ENCODE measurements around the gene TOR4A. TPM values are rescaled to one million over a fixed set of nuclear protein-coding genes. Genes with fewer than 3 reads are reported as not detected.

The TOR4A gene
- total and polyA plus RNA-seq, 9 of the 15 experiments (the other 6 are each of a cell fraction or from before 2014, with no cell fraction given): 3.9 to 49.2 (median 8.8) TPM

- TF ChIP-seq ATF2 (CRISPR knock-in tag; IDR thresholded peaks at IDR 0.05): no peak
- TF ChIP-seq SP1 (CRISPR knock-in tag; IDR thresholded peaks at IDR 0.05): peak; percentile 45; the same call in 1 of the 2 replicates
- TF ChIP-seq FIP1L1 (IDR thresholded peaks at IDR 0.05; ENCODE audit: low read depth, low read length, poor library complexity, severe bottlenecking): peak; percentile 66
- no peak for TF ChIP-seq MCM3 (IDR thresholded peaks at IDR 0.05)
- TF ChIP-seq TRIM25 (IDR thresholded peaks at IDR 0.05; ENCODE audit: borderline replicate concordance): no peak
- TF ChIP-seq GATA2 (CRISPR knock-in tag; IDR thresholded peaks at IDR 0.05): no peak
- TF ChIP-seq OTX1 (CRISPR knock-in tag; IDR thresholded peaks at IDR 0.05): no peak
- no peak for TF ChIP-seq MYBL2 (IDR thresholded peaks at IDR 0.05; ENCODE audit: low read depth)
- TF ChIP-seq MYBL2 (CRISPR knock-in tag; IDR thresholded peaks at IDR 0.05; ENCODE audit: borderline replicate concordance): no peak
- no peak for TF ChIP-seq JUN (IDR thresholded peaks at IDR 0.05; ENCODE audit: borderline replicate concordance, low read depth, low read length)
- peak; percentile 61 for TF ChIP-seq JUN (CRISPR knock-in tag; IDR thresholded peaks at IDR 0.05; ENCODE audit: borderline replicate concordance)
- TF ChIP-seq ZNF431 (CRISPR knock-in tag; IDR thresholded peaks at IDR 0.05): peak; percentile 80
- TF ChIP-seq TAF15 (IDR thresholded peaks at IDR 0.05; ENCODE audit: low read depth, low read length): no peak
- no peak for TF ChIP-seq FOXK2 (conservative IDR thresholded peaks at IDR 0.05 in 1 of 2, IDR thresholded peaks at IDR 0.05 in 1 of 2; ENCODE audit: low read depth in 2 of 2)
- peak; percentile 60 for TF ChIP-seq CHD1 (IDR thresholded peaks at IDR 0.05; ENCODE audit: low read length)
- peak; percentile 22; the same call in 1 of the 2 replicates for TF ChIP-seq LCOR (CRISPR knock-in tag; IDR thresholded peaks at IDR 0.05)
- peak; percentile 47; the same call in 1 of the 2 replicates for TF ChIP-seq CBX1 (IDR thresholded peaks at IDR 0.05; ENCODE audit: low read depth)
- peak; percentile 58 for TF ChIP-seq HNRNPLL (IDR thresholded peaks at IDR 0.05; ENCODE audit: low read depth, low read length, poor library complexity, severe bottlenecking)
- peak; percentile 36 to 80; a peak in 2 of 4 replicates for TF ChIP-seq UBTF (IDR thresholded peaks at IDR 0.05; ENCODE audit: borderline replicate concordance in 1 of 2, low read depth in 2 of 2, low read length in 2 of 2)
- TF ChIP-seq RNF219 (CRISPR knock-in tag; IDR thresholded peaks at IDR 0.05): no peak
Measured at GRCh38 chr9:137301081-137301947, 23.8 kb downstream of the TOR4A start (continued).
